MM.1S (cell line): Measurements from ENCODE around the gene NOPCHAP1.

Source experiments
- EZH2 ChIP-seq: fragments of 300-600 bp; sonication (generic); optimal IDR thresholded peaks from 2 replicates; pipeline ENCODE3; 2017; ENCODE audit warnings: low read depth, mild to moderate bottlenecking, antibody characterized with exemption, low read length, mixed read lengths
- EZH2phosphoT487 ChIP-seq: fragments of 300-600 bp; sonication (generic); IDR thresholded peaks from 2 replicates; pipeline ENCODE4 v1.6.1; 2018; ENCODE audit warnings: antibody characterized with exemption, low read length
- TF ChIP-seq, protein P1 (sequence below): fragments of 300-600 bp; sonication (generic); IDR thresholded peaks from 2 replicates; pipeline ENCODE4 v1.5.1; 2016; ENCODE audit warnings: antibody characterized with exemption, low read length, mixed read lengths

DNA sequence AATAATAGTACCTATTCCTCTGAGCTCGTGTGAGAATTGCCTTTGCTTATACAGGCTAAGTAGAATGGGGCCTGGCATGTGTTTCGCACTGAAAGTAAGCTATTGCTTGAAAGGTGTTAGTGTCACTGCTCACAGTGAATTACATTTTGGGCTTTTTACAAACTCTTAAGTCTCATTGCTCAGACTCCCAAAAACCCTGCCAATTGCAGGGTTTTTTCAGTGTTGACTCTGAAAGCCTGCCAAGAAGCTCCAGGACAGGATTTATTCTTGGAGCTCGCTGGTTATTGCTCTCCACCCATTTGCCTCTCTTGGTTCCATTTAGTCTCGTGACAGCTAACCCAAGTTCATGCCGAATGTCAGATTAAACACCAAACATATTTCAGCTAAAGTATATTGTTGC lies 39.8 kb downstream of the NOPCHAP1 start:
- TF ChIP-seq EZH2 (no peak), EZH2phosphoT487 (no peak)
- TF ChIP-seq, protein P1, sequence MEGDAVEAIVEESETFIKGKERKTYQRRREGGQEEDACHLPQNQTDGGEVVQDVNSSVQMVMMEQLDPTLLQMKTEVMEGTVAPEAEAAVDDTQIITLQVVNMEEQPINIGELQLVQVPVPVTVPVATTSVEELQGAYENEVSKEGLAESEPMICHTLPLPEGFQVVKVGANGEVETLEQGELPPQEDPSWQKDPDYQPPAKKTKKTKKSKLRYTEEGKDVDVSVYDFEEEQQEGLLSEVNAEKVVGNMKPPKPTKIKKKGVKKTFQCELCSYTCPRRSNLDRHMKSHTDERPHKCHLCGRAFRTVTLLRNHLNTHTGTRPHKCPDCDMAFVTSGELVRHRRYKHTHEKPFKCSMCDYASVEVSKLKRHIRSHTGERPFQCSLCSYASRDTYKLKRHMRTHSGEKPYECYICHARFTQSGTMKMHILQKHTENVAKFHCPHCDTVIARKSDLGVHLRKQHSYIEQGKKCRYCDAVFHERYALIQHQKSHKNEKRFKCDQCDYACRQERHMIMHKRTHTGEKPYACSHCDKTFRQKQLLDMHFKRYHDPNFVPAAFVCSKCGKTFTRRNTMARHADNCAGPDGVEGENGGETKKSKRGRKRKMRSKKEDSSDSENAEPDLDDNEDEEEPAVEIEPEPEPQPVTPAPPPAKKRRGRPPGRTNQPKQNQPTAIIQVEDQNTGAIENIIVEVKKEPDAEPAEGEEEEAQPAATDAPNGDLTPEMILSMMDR: no peak
